Memory B cell (primary cell): ENCODE results near the gene GMPR2.
A peak's percentile ranks its signal among the peaks of the same experiment; 100 is the strongest.
"Not testable (repeated sequence)": the region's sequence is repeated elsewhere in the genome, so short reads cannot be mapped to it uniquely, and the experiment has no call there.

Experiments
- ATAC-seq: fragments of 150-1000 bp; cut with Tn5 transposase; 2 replicates; pipeline ENCODE4 v1.10.0; 2021; ENCODE audit warnings: low read depth, mild to moderate bottlenecking, moderate library complexity
- DNase-seq, 2 donors: peaks; one replicate each; pipeline ENCODE4 v3.0.0; 2022; ENCODE audit warnings: low spot score in 2 of 2
- H3K27ac Mint-ChIP-seq: one replicate; pipeline ENCODE4 v1.8.0; 2022; ENCODE audit warnings: mild to moderate bottlenecking, moderate library complexity, mixed read lengths
- H3K27me3 Mint-ChIP-seq: one replicate; pipeline ENCODE4 v1.8.0; 2022; ENCODE audit warnings: mixed read lengths
- H3K36me3 Mint-ChIP-seq: one replicate; pipeline ENCODE4 v1.8.0; 2022; ENCODE audit warnings: mild to moderate bottlenecking, mixed read lengths
- H3K4me1 Mint-ChIP-seq: one replicate; pipeline ENCODE4 v1.8.0; 2022; ENCODE audit warnings: mixed read lengths
- H3K4me3 Mint-ChIP-seq: one replicate; pipeline ENCODE4 v1.8.0; 2022; ENCODE audit warnings: mild to moderate bottlenecking, moderate library complexity, mixed read lengths
- H3K9me3 Mint-ChIP-seq: one replicate; pipeline ENCODE4 v1.8.0; 2022; ENCODE audit warnings: mixed read lengths

GMPR2 gene

GRCh38 chr14:24207625-24208024, 25.1 kb upstream of the GMPR2 start:
- Mint-ChIP-seq H3K9me3 (peaks cover 6% of the 10 kb centered on the region), H3K36me3 (peaks cover 45% of the 10 kb centered on the region), H3K4me1 (peaks cover 33% of the 10 kb centered on the region), H3K4me3 (no peak overlapping the region), H3K27ac (no peak overlapping the region), H3K27me3 (no peaks in the 10 kb centered on the region)
- ATAC-seq (no peak), DNase-seq (no peak)

- no peak for ATAC-seq
- H3K4me1 Mint-ChIP-seq: peaks cover 37% of the 10 kb centered on the region
- H3K27me3 Mint-ChIP-seq: no peaks in the 10 kb centered on the region
- no peak overlapping the region for H3K4me3 Mint-ChIP-seq
- H3K9me3 Mint-ChIP-seq: no peaks in the 10 kb centered on the region
- H3K27ac Mint-ChIP-seq: peak overlapping the region; percentile 99
- H3K36me3 Mint-ChIP-seq: peaks cover 26% of the 10 kb centered on the region
- no peak for DNase-seq
These were observed 21.4 kb upstream of the GMPR2 start for GRCh38 chr14:24211311-24211710.

GRCh38 chr14:24212924-24213865, 19.5 kb upstream of the GMPR2 start, which contains the start of gene CHMP4A:
CHMP4A (minus strand) TSS chr14:24213488; CDS start chr14:24213439, 49 bp downstream.
- Mint-ChIP-seq H3K36me3 (peaks cover 19% of the 10 kb centered on the region), H3K27me3 (no peaks in the 10 kb centered on the region)

GRCh38 chr14:24213866-24214662, 18.7 kb upstream of the GMPR2 start:
- Mint-ChIP-seq H3K36me3 (peaks cover 16% of the 10 kb centered on the region), H3K27me3 (no peaks in the 10 kb centered on the region), H3K4me1 (peaks cover 33% of the 10 kb centered on the region), H3K27ac (peak overlapping the region; percentile 99), H3K9me3 (no peaks in the 10 kb centered on the region), H3K4me3 (peak overlapping the region; percentile 95)
- no peak for ATAC-seq
- DNase-seq: no peak

More at GRCh38 chr14:24212924-24213865, 19.5 kb upstream of the GMPR2 start, which contains the start of gene CHMP4A:
- DNase-seq (peak; percentile 85 to 91), ATAC-seq (peak; percentile 76)
- peaks cover 33% of the 10 kb centered on the region for H3K4me1 Mint-ChIP-seq
- H3K9me3 Mint-ChIP-seq: no peaks in the 10 kb centered on the region
- peak within 1 kb of the TSS; percentile 95 for H3K4me3 Mint-ChIP-seq
- peak within 1 kb of the TSS; percentile 99 for H3K27ac Mint-ChIP-seq

GRCh38 chr14:24215495-24216344, 17.0 kb upstream of the GMPR2 start, which contains the start of gene MDP1:
MDP1 (minus strand) TSS chr14:24216066; CDS start chr14:24215955, 111 bp downstream.
- Mint-ChIP-seq H3K9me3 (no peaks in the 10 kb centered on the region), H3K36me3 (peaks cover 10% of the 10 kb centered on the region), H3K27me3 (no peaks in the 10 kb centered on the region), H3K4me3 (peak within 1 kb of the TSS; percentile 95), H3K4me1 (peaks cover 31% of the 10 kb centered on the region), H3K27ac (peak within 1 kb of the TSS; percentile 92)
- ATAC-seq (peak; percentile 70), DNase-seq (peak; percentile 79 to 81)

- H3K36me3 Mint-ChIP-seq: peaks cover 9% of the 10 kb centered on the region
- DNase-seq (no peak), ATAC-seq (no peak)
- H3K27me3 Mint-ChIP-seq: no peaks in the 10 kb centered on the region
- H3K4me1 Mint-ChIP-seq: peaks cover 30% of the 10 kb centered on the region
- peak overlapping the region; percentile 95 for H3K4me3 Mint-ChIP-seq
- peak overlapping the region; percentile 92 for H3K27ac Mint-ChIP-seq
- no peaks in the 10 kb centered on the region for H3K9me3 Mint-ChIP-seq
These were observed 16.4 kb upstream of the GMPR2 start for GRCh38 chr14:24216345-24216699.

- H3K36me3 Mint-ChIP-seq, H3K27me3 Mint-ChIP-seq, H3K9me3 Mint-ChIP-seq, DNase-seq, H3K27ac Mint-ChIP-seq, H3K4me3 Mint-ChIP-seq, ATAC-seq: not testable (repeated sequence)
- peaks cover 26% of the 10 kb centered on the region for H3K4me1 Mint-ChIP-seq
These were observed 15.9 kb upstream of the GMPR2 start for GRCh38 chr14:24216876-24217275.

GRCh38 chr14:24219080-24219479, 13.6 kb upstream of the GMPR2 start:
- Mint-ChIP-seq H3K27ac (no peak overlapping the region), H3K4me3 (no peak overlapping the region), H3K9me3 (no peaks in the 10 kb centered on the region), H3K27me3 (no peaks in the 10 kb centered on the region), H3K36me3 (peaks cover 6% of the 10 kb centered on the region), H3K4me1 (peaks cover 16% of the 10 kb centered on the region)
- ATAC-seq (no peak), DNase-seq (no peak)

- DNase-seq (no peak), ATAC-seq (no peak)
- Mint-ChIP-seq H3K36me3 (peaks cover 6% of the 10 kb centered on the region), H3K4me3 (no peak overlapping the region), H3K9me3 (no peaks in the 10 kb centered on the region), H3K27ac (no peak overlapping the region), H3K27me3 (no peaks in the 10 kb centered on the region), H3K4me1 (peaks cover 14% of the 10 kb centered on the region)
These were observed 13.2 kb upstream of the GMPR2 start for GRCh38 chr14:24219521-24219920.

- H3K4me1 Mint-ChIP-seq: peaks cover 13% of the 10 kb centered on the region
- H3K4me3 Mint-ChIP-seq, H3K27me3 Mint-ChIP-seq, DNase-seq, H3K27ac Mint-ChIP-seq, ATAC-seq, H3K9me3 Mint-ChIP-seq: not testable (repeated sequence)
- H3K36me3 Mint-ChIP-seq: peaks cover 12% of the 10 kb centered on the region
These were observed 9.7 kb upstream of the GMPR2 start for GRCh38 chr14:24222987-24223386.

GRCh38 chr14:24224618-24225071, 8.1 kb upstream of the GMPR2 start:
- DNase-seq (no peak), ATAC-seq (no peak)
- Mint-ChIP-seq H3K27me3 (no peaks in the 10 kb centered on the region), H3K36me3 (peaks cover 8% of the 10 kb centered on the region), H3K9me3 (no peaks in the 10 kb centered on the region), H3K4me1 (peaks cover 12% of the 10 kb centered on the region), H3K4me3 (no peak overlapping the region), H3K27ac (no peak overlapping the region)

GRCh38 chr14:24226473-24226872, 6.3 kb upstream of the GMPR2 start:
- no peak for ATAC-seq
- DNase-seq: no peak
- Mint-ChIP-seq H3K36me3 (peaks cover 7% of the 10 kb centered on the region), H3K9me3 (no peaks in the 10 kb centered on the region), H3K4me1 (peaks cover 15% of the 10 kb centered on the region), H3K27me3 (no peaks in the 10 kb centered on the region), H3K4me3 (no peak overlapping the region), H3K27ac (no peak overlapping the region)

GRCh38 chr14:24228902-24229301, 3.8 kb upstream of the GMPR2 start:
- H3K4me1 Mint-ChIP-seq: peaks cover 17% of the 10 kb centered on the region

More at GRCh38 chr14:24228902-24229301, 3.8 kb upstream of the GMPR2 start:
- H3K4me3 Mint-ChIP-seq: no peak overlapping the region
- H3K9me3 Mint-ChIP-seq: no peaks in the 10 kb centered on the region
- no peak for DNase-seq
- no peaks in the 10 kb centered on the region for H3K27me3 Mint-ChIP-seq
- H3K27ac Mint-ChIP-seq: no peak overlapping the region
- peaks cover 7% of the 10 kb centered on the region for H3K36me3 Mint-ChIP-seq
- no peak for ATAC-seq
